Tibial nerve (tissue), 3 donors: ENCODE data around the gene PDIA5.

Source experiments
- POLR2A ChIP-seq, 2 donors: fragments of 450-650 bp; IDR thresholded peaks; one replicate each; pipeline ENCODE4 v1.6.1; 2017; ENCODE audit warnings: antibody characterized with exemption in 2 of 2, mild to moderate bottlenecking in 2 of 2, moderate library complexity in 2 of 2
- TF ChIP-seq, protein P1 (sequence below), 5 experiments: fragments of 200-600 bp in 3 of 5; fragments of 450-650 bp in 2 of 5; sonication (generic) in 3 of 5; IDR thresholded peaks; one replicate each; pipeline ENCODE4 v1.5.1; 2016 to 2019; ENCODE audit warnings: antibody characterized with exemption in 5 of 5, mild to moderate bottlenecking in 3 of 5, moderate library complexity in 2 of 5

DNA sequence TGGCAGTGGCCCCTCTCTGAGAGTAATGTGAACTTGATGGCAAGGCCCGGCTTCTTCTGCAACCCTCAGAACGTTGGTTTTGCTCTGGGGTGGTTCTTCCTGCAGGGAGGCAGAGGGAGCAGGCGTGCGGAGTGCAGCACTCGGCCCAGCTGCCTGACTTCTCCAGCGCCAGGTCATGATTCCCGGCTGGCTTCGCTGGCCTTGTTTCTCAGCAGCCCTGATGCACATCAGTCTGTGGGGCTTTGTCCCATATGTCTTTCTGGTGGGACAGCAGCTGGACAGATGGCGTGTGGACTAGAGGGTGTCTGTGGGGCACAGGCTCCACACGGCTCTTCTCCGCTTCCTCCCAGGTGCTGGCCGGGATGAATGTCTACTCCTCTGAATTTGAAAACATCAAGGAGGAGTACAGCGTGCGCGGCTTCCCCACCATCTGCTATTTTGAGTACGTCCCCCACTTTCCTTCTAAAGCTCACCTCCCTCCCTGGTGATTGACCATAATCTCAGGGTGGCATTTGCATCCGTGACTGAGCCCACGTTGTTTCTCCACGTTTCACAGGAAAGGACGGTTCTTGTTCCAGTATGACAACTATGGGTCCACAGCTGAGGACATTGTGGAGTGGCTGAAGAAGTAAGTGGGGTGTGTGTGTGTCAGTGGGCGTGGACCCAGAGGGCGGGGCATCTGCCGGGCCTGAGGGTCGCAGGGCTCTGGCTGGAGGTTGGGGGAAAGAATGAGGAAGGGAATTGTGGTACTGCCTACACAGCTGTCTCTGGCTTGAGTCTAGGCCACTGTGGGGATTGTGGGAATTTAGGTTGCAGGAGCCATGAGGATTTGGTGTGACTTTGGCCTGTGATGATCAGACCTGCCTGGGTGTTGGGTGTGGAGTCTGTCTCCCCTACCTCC, 57.1 kb downstream of the PDIA5 start:
- TF ChIP-seq, protein P1, sequence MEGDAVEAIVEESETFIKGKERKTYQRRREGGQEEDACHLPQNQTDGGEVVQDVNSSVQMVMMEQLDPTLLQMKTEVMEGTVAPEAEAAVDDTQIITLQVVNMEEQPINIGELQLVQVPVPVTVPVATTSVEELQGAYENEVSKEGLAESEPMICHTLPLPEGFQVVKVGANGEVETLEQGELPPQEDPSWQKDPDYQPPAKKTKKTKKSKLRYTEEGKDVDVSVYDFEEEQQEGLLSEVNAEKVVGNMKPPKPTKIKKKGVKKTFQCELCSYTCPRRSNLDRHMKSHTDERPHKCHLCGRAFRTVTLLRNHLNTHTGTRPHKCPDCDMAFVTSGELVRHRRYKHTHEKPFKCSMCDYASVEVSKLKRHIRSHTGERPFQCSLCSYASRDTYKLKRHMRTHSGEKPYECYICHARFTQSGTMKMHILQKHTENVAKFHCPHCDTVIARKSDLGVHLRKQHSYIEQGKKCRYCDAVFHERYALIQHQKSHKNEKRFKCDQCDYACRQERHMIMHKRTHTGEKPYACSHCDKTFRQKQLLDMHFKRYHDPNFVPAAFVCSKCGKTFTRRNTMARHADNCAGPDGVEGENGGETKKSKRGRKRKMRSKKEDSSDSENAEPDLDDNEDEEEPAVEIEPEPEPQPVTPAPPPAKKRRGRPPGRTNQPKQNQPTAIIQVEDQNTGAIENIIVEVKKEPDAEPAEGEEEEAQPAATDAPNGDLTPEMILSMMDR (IDR thresholded peaks at IDR 0.05) = no peak
- TF ChIP-seq POLR2A (IDR thresholded peaks at IDR 0.05) = no peak
